HepG2 (cell line): ENCODE data around the gene RAI14. TPM values are rescaled to one million over a fixed set of nuclear protein-coding genes. Genes with fewer than 3 reads are reported as not detected.
A peak's percentile ranks its signal among the peaks of the same experiment; 100 is the strongest.

Experiments used
- ATAC-seq: fragments of 200-7000 bp; cut with Tn5 transposase; 3 replicates; pipeline ENCODE4 v1.9.1; 2020; ENCODE audit warnings: mild to moderate bottlenecking, moderate library complexity
- BruUV-seq: library from RNA; stranded (reverse); fragments of 400-500 nt; replicated peaks from 2 replicates; lab custom pipeline; 2021; lab: Mats Ljungman, UMichigan
- CTCF ChIA-PET: fragments of 300-600 bp; formaldehyde crosslinking; extraction: SDS; loops from one replicate; lab custom pipeline; 2021; ENCODE audit warnings: low total read pairs, inconsistent platforms, low intra/inter-chr PET ratio; lab: Yijun Ruan, JAX
- POLR2A ChIA-PET: fragments of 350-600 bp; sonication (Branson Sonifier 250); formaldehyde crosslinking; loops from one replicate; lab custom pipeline; 2020; ENCODE audit warnings: antibody characterized with exemption, inconsistent platforms; lab: Yijun Ruan, JAX
- DNase-seq: peaks from one replicate; pipeline ENCODE4 v3.0.0-alpha.2; 2015; ENCODE audit warnings: low spot score
- FAIRE-seq: peaks from 3 replicates; lab custom pipeline; 2011; peaks lifted over from hg19 to GRCh38; lab: Jason Lieb, UNC
- H2AFZ ChIP-seq: one replicate; pipeline ENCODE4 v1.6.1; 2011; ENCODE audit warnings: low read length, inconsistent platforms
- H3K27ac ChIP-seq: fragments of 300-600 bp; 3 replicates; pipeline ENCODE4 v1.8.0; 2011; ENCODE audit warnings: mixed run types, mild to moderate bottlenecking, mixed read lengths, low read length, inconsistent platforms; ENCODE audit not compliant: insufficient read depth; ENCODE audit errors: extremely low read length
- H3K27me3 ChIP-seq, 2 experiments: fragments of 200-600 bp in 1 of 2; 2 replicates in 1 of 2; 3 replicates in 1 of 2; pipeline versions ENCODE4 v1.6.0 to v1.8.0; 2011; ENCODE audit warnings: low read length in 2 of 2, mild to moderate bottlenecking in 2 of 2, moderate library complexity in 2 of 2, inconsistent platforms in 1 of 2; ENCODE audit not compliant: insufficient read depth in 2 of 2, control insufficient read depth in 1 of 2
- H3K36me3 ChIP-seq, 2 experiments: fragments of 200-600 bp in 1 of 2; replicated peaks in 1 of 2; 2 replicates in 1 of 2; 3 replicates in 1 of 2; pipeline versions ENCODE4 v1.5.1 to v1.8.0; 2011; ENCODE audit warnings: low read length in 2 of 2, inconsistent platforms in 1 of 2; ENCODE audit not compliant: insufficient read depth in 2 of 2, control insufficient read depth in 1 of 2
- H3K4me1 ChIP-seq: 2 replicates; pipeline ENCODE4 v1.5.1; 2012; ENCODE audit warnings: low read length, inconsistent platforms; ENCODE audit not compliant: insufficient read depth
- H3K4me2 ChIP-seq: 2 replicates; pipeline ENCODE4 v1.6.0; 2011; ENCODE audit warnings: low read depth, low read length, inconsistent platforms
- H3K4me3 ChIP-seq, 3 experiments: fragments of 200-600 bp in 1 of 3; sonication (generic), shearing (Covaris generic) in 1 of 3; replicated peaks in 1 of 3; 2 replicates each; pipeline ENCODE4 v1.5.1; 2011 to 2016; ENCODE audit warnings: low read length in 3 of 3, inconsistent platforms in 2 of 3, low read depth in 2 of 3, mild to moderate bottlenecking in 2 of 3, control low read depth in 1 of 3, mixed read lengths in 1 of 3; ENCODE audit not compliant: insufficient read depth in 1 of 3
- H3K79me2 ChIP-seq: one replicate; pipeline ENCODE4 v1.6.1; 2011; ENCODE audit warnings: low read length, inconsistent platforms; ENCODE audit not compliant: insufficient read depth
- H3K9ac ChIP-seq: 2 replicates; pipeline ENCODE4 v1.6.0; 2011; ENCODE audit warnings: mild to moderate bottlenecking, low read depth, low read length, inconsistent platforms; ENCODE audit not compliant: insufficient read depth
- H3K9me3 ChIP-seq: 2 replicates; pipeline ENCODE4 v1.5.1; 2012; ENCODE audit warnings: mild to moderate bottlenecking, low read length
- H4K20me1 ChIP-seq: 2 replicates; pipeline ENCODE4 v1.6.0; 2011; ENCODE audit warnings: inconsistent platforms, mild to moderate bottlenecking, low read length, moderate library complexity; ENCODE audit not compliant: insufficient read depth
- CBX2 ChIP-seq, 2 experiments: fragments of 200-600 bp in 1 of 2; sonication (generic); formaldehyde crosslinking in 1 of 2; IDR thresholded peaks; 2 replicates each; pipeline versions ENCODE4 v1.7.0 to v1.8.1; 2018 to 2022; ENCODE audit warnings: low read depth in 2 of 2, low read length in 1 of 2, mild to moderate bottlenecking in 1 of 2, missing genetic modification reagents in 1 of 2
- MAFK ChIP-seq, 2 experiments: IDR thresholded peaks in 1 of 2; conservative IDR thresholded peaks in 1 of 2; 2 replicates each; pipeline ENCODE4 v1.6.1; 2011; ENCODE audit warnings: improper control_type of control experiment in 2 of 2, low read length in 2 of 2
- ZFP36L1 ChIP-seq: sonication (generic); formaldehyde crosslinking; IDR thresholded peaks from 2 replicates; pipeline ENCODE4 v1.8.0; 2022; ENCODE audit warnings: mild to moderate bottlenecking, missing genetic modification reagents, moderate library complexity
- ZNF549 ChIP-seq: sonication (generic); formaldehyde crosslinking; IDR thresholded peaks from 2 replicates; pipeline ENCODE4 v1.5.0; 2020; ENCODE audit warnings: missing genetic modification reagents
- ZNF629 ChIP-seq: sonication (generic); formaldehyde crosslinking; conservative IDR thresholded peaks from 2 replicates; pipeline ENCODE4 v1.5.0; 2020; ENCODE audit warnings: missing genetic modification reagents
- WGBS: methylation state at CpG from one replicate; pipeline ENCODE4 v1.1.6; 2017; ENCODE audit warnings: low lambda C conversion rate; 5-methylcytosine and 5-hydroxymethylcytosine counted together
- in situ Hi-C: cut with HindIII; loops from 2 replicates; pipeline ENCODE4 v1.10.0; 2017; ENCODE audit warnings: low pct_unique_long_range_greater_than_20kb; ENCODE audit not compliant: extremely low pct_ligation_motif_present
- intact Hi-C: fragments of 100-400 bp; cut with micrococcal nuclease; formaldehyde crosslinking; loops from one replicate; pipeline ENCODE4 v1.10.0; 2022; ENCODE audit not compliant: unreplicated experiment
- polyA plus RNA-seq, 8 experiments: library from polyadenylated mRNA; depleted of rRNA in 3 of 8; stranded (reverse) in 7 of 8; unstranded in 1 of 8; fragments of >200 nt; fragmentation: Illumina TruSeq in 4 of 8; extraction: Trizol in 4 of 8; gene quantifications; 2 replicates each; pipeline versions ENCODE4 v1.2.1 to v1.2.3, GENCODE V29; 2011 to 2016; ENCODE audit warnings: low read depth in 4 of 8, missing spikeins in 1 of 8, mixed read lengths in 1 of 8; ENCODE audit not compliant: insufficient read depth in 1 of 8
- total RNA-seq, 5 experiments: library from RNA; depleted of rRNA; stranded (reverse); fragments of >200 nt; fragmentation: Illumina TruSeq; extraction: Trizol; gene quantifications; 2 replicates each; pipeline ENCODE4 v1.2.3, GENCODE V29; 2016; ENCODE audit warnings: low read depth in 1 of 5
- TF ChIP-seq, protein P1 (sequence below): sonication (generic); formaldehyde crosslinking; IDR thresholded peaks from 2 replicates; pipeline ENCODE4 v1.4.0; 2020; ENCODE audit warnings: missing genetic modification reagents, borderline replicate concordance

RAI14 gene
- total and polyA plus RNA-seq, 2 of the 13 experiments (the other 11 are each of a cell fraction or from before 2014, with no cell fraction given), result 12.6 to 18.2 TPM

- intact Hi-C loops, result no loop called here
- DNase-seq, result no peak
- Histone ChIP-seq H3K4me3 (no peak overlapping the region), H3K36me3 (no peaks in the 10 kb centered on the region), H3K9ac (no peak overlapping the region), H3K4me1 (peaks cover 1% of the 10 kb centered on the region), H3K79me2 (no peaks in the 10 kb centered on the region), H3K4me2 (no peak overlapping the region), H3K27me3 (no peaks in the 10 kb centered on the region; a peak in 1 of 5 replicates), H2AFZ (no peak overlapping the region), H3K9me3 (peaks cover 14% of the 10 kb centered on the region; the same call in 1 of the 2 replicates), H4K20me1 (no peaks in the 10 kb centered on the region), H3K27ac (no peak overlapping the region)
- 7% methylated on average over 1 of the region's 1 CpG for WGBS
- ChIA-PET CTCF (no interaction called here), POLR2A (no interaction called here)
- no TSS peak for BruUV-seq
- ATAC-seq, result no peak
- in situ Hi-C loops, result no loop called here
- TF ChIP-seq CBX2 (IDR thresholded peaks at IDR 0.05; ENCODE audit: low read depth, low read length) (no peak), CBX2 (CRISPR knock-in tag; IDR thresholded peaks at IDR 0.05; ENCODE audit: low read depth) (no peak), ZNF549 (CRISPR knock-in tag) (no peak)
- TF ChIP-seq, protein P1, sequence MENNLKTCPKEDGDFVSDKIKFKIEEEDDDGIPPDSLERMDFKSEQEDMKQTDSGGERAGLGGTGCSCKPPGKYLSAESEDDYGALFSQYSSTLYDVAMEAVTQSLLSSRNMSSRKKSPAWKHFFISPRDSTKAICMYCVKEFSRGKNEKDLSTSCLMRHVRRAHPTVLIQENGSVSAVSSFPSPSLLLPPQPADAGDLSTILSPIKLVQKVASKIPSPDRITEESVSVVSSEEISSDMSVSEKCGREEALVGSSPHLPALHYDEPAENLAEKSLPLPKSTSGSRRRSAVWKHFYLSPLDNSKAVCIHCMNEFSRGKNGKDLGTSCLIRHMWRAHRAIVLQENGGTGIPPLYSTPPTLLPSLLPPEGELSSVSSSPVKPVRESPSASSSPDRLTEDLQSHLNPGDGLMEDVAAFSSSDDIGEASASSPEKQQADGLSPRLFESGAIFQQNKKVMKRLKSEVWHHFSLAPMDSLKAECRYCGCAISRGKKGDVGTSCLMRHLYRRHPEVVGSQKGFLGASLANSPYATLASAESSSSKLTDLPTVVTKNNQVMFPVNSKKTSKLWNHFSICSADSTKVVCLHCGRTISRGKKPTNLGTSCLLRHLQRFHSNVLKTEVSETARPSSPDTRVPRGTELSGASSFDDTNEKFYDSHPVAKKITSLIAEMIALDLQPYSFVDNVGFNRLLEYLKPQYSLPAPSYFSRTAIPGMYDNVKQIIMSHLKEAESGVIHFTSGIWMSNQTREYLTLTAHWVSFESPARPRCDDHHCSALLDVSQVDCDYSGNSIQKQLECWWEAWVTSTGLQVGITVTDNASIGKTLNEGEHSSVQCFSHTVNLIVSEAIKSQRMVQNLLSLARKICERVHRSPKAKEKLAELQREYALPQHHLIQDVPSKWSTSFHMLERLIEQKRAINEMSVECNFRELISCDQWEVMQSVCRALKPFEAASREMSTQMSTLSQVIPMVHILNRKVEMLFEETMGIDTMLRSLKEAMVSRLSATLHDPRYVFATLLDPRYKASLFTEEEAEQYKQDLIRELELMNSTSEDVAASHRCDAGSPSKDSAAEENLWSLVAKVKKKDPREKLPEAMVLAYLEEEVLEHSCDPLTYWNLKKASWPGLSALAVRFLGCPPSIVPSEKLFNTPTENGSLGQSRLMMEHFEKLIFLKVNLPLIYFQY (CRISPR knock-in tag), result no peak
- FAIRE-seq, result no peak
Measured at GRCh38 chr5:34627794-34628193, 28.3 kb upstream of the RAI14 start.

DNA sequence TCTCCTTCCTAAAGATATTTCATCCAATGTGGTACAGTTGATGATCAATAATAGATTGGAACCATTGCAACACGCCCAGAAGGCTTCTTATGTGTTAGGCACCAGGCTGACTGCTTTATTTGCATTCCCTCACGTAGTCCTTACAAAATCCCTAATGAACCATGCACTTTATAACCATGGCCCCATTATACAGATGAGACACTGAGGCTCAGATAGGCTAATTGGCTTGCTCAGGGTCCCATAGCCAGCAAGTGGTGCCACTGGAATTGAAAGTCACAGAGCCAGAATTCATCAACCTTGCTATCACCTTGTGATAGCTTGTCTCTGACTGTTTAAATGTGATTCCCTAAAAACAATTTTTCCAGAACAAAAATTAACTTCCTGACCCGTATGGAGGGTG lies 27.8 kb upstream of the RAI14 start:
- 10% methylated on average over 3 of the region's 3 CpGs for WGBS
- in situ Hi-C loops, result no loop called here
- Histone ChIP-seq H3K79me2 (no peaks in the 10 kb centered on the region), H3K9ac (no peak overlapping the region), H3K27ac (no peak overlapping the region), H3K9me3 (peaks cover 14% of the 10 kb centered on the region; the same call in 1 of the 2 replicates), H3K4me3 (no peak overlapping the region), H3K36me3 (no peaks in the 10 kb centered on the region), H3K27me3 (no peaks in the 10 kb centered on the region; a peak in 1 of 5 replicates), H3K4me2 (no peak overlapping the region), H4K20me1 (no peaks in the 10 kb centered on the region), H2AFZ (no peak overlapping the region), H3K4me1 (peaks cover 7% of the 10 kb centered on the region)
- POLR2A ChIA-PET, result no interaction called here
- BruUV-seq, result no TSS peak
- no peak for ATAC-seq
- FAIRE-seq, result no peak
- CTCF ChIA-PET, result no interaction called here
- DNase-seq, result no peak
- TF ChIP-seq ZFP36L1 (CRISPR knock-in tag) (no peak), MAFK (conservative IDR thresholded peaks at IDR 0.05 in 1 of 2, IDR thresholded peaks at IDR 0.05 in 1 of 2; ENCODE audit: low read length in 2 of 2) (no peak), ZNF629 (peak; percentile 56)
- intact Hi-C loops, result no loop called here
